Smooth muscle cell (in vitro differentiated cells): ENCODE results near the gene KPNB1. TPM values are rescaled to one million over a fixed set of nuclear protein-coding genes. Genes with fewer than 3 reads are reported as not detected.

Experiments
- DNase-seq: peaks from one replicate; lab custom pipeline; 2025; ENCODE audit not compliant: unreplicated experiment; lab: John Stamatoyannopoulos, UW
- H2AFZ ChIP-seq: fragments of 200-600 bp; sonication (generic); 2 replicates; pipeline ENCODE4 v1.6.0; 2016; ENCODE audit warnings: antibody characterized with exemption, low read depth, mild to moderate bottlenecking
- H3F3A ChIP-seq: fragments of 200-600 bp; sonication (generic); 2 replicates; pipeline ENCODE4 v1.6.0; 2017; ENCODE audit warnings: antibody characterized with exemption, low read depth
- H3K27ac ChIP-seq: fragments of 200-600 bp; sonication (generic); 2 replicates; pipeline ENCODE4 v1.5.1; 2016; ENCODE audit warnings: low read depth, mild to moderate bottlenecking
- H3K27me3 ChIP-seq: fragments of 200-600 bp; sonication (generic); 2 replicates; pipeline ENCODE4 v1.6.1; 2016; ENCODE audit warnings: low read depth, mild to moderate bottlenecking
- H3K36me3 ChIP-seq: fragments of 200-600 bp; sonication (generic); 2 replicates; pipeline ENCODE4 v1.5.1; 2016; ENCODE audit warnings: low read depth
- H3K4me1 ChIP-seq: fragments of 200-600 bp; sonication (generic); 2 replicates; pipeline ENCODE4 v1.5.1; 2016; ENCODE audit warnings: low read depth
- H3K4me2 ChIP-seq: fragments of 200-600 bp; sonication (generic); 2 replicates; pipeline ENCODE4 v1.6.0; 2016; ENCODE audit warnings: mild to moderate bottlenecking
- H3K4me3 ChIP-seq: fragments of 200-600 bp; sonication (generic); 2 replicates; pipeline ENCODE4 v1.5.1; 2016; ENCODE audit warnings: mild to moderate bottlenecking
- H3K79me2 ChIP-seq: fragments of 200-600 bp; sonication (generic); 2 replicates; pipeline ENCODE4 v1.6.0; 2016; ENCODE audit warnings: low read depth, mild to moderate bottlenecking
- H3K9ac ChIP-seq: fragments of 200-600 bp; sonication (generic); 2 replicates; pipeline ENCODE4 v1.6.0; 2016; ENCODE audit warnings: low read depth
- H3K9me3 ChIP-seq: fragments of 200-600 bp; sonication (generic); replicated peaks from 2 replicates; pipeline ENCODE4 v1.5.1; 2016; ENCODE audit warnings: low read depth
- H4K20me1 ChIP-seq: fragments of 200-600 bp; sonication (generic); 2 replicates; pipeline ENCODE4 v1.6.0; 2016; ENCODE audit warnings: low read depth
- CTCF ChIP-seq: fragments of 200-600 bp; sonication (generic); IDR thresholded peaks from 2 replicates; pipeline ENCODE4 v1.5.1; 2017; ENCODE audit warnings: borderline replicate concordance, mild to moderate bottlenecking, antibody characterized with exemption; ENCODE audit not compliant: insufficient read depth, poor library complexity, severe bottlenecking
- WGBS: methylation state at CpG from one replicate; pipeline ENCODE4 v1.1.7; 2016; ENCODE audit warnings: low lambda C conversion rate; 5-methylcytosine and 5-hydroxymethylcytosine counted together
- polyA plus RNA-seq: library from polyadenylated mRNA; unstranded; fragments of >200 nt; fragmentation: Nextera tagmentation; extraction: Ambion mirVana; gene quantifications from 2 replicates; pipeline ENCODE4 v1.2.1, GENCODE V29; 2016
- total RNA-seq: library from RNA; depleted of rRNA; stranded (reverse); fragments of >200 nt; gene quantifications from 2 replicates; pipeline ENCODE4 v1.2.3, GENCODE V29; 2014

Gene KPNB1
- total and polyA plus RNA-seq, 2 experiments from 2014 or later = 78.8 to 242 TPM

GRCh38 chr17:47719411-47720152, 69.9 kb downstream of the KPNB1 start:
- Histone ChIP-seq H4K20me1 (no peaks in the 10 kb centered on the region), H3K9ac (no peak overlapping the region), H3K79me2 (no peaks in the 10 kb centered on the region), H3K27me3 (no peaks in the 10 kb centered on the region), H3K4me2 (peak overlapping the region; percentile 49), H3F3A (peaks cover 2% of the 10 kb centered on the region), H3K4me1 (peaks cover 3% of the 10 kb centered on the region), H2AFZ (no peak overlapping the region), H3K27ac (peak overlapping the region; percentile 24), H3K4me3 (no peak overlapping the region), H3K36me3 (no peaks in the 10 kb centered on the region), H3K9me3 (no peaks in the 10 kb centered on the region)
- no peak for TF ChIP-seq CTCF
- DNase-seq = no peak
- 67% methylated on average over 9 of the region's 9 CpGs for WGBS

DNA sequence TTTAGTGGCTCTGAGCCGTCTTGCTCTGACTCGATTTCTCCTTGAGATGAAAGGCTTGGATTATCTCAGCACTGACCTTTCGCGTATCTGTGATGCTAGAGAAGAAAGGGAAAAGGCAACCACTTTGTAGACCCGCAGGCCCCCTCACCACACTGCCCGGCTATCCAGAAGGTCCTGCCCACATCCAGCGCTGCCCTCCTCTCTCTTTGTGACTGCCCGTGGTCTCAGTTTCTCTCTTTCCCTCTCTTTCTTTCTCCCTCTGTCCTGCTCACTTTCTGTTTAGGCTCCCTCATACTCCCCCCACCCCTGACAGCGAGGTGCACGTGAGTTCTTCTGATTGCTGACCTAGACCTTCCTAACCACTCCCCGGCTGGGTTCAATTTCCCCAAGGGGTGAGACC, 70.5 kb downstream of the KPNB1 start:
- H3K4me1 ChIP-seq = peaks cover 3% of the 10 kb centered on the region
- H2AFZ ChIP-seq = no peak overlapping the region
- H3K36me3 ChIP-seq = no peaks in the 10 kb centered on the region
- TF ChIP-seq CTCF = no peak
- H3K4me3 ChIP-seq = no peak overlapping the region
- WGBS = 72% methylated on average over 11 of the region's 11 CpGs
- H3K9me3 ChIP-seq = no peaks in the 10 kb centered on the region
- H4K20me1 ChIP-seq = no peaks in the 10 kb centered on the region
- no peak overlapping the region for H3K9ac ChIP-seq
- no peak for DNase-seq
- H3K27me3 ChIP-seq = no peaks in the 10 kb centered on the region
- H3K4me2 ChIP-seq = peak overlapping the region; percentile 44
- H3K27ac ChIP-seq = no peak overlapping the region
- peaks cover 2% of the 10 kb centered on the region for H3F3A ChIP-seq
- no peaks in the 10 kb centered on the region for H3K79me2 ChIP-seq

DNA sequence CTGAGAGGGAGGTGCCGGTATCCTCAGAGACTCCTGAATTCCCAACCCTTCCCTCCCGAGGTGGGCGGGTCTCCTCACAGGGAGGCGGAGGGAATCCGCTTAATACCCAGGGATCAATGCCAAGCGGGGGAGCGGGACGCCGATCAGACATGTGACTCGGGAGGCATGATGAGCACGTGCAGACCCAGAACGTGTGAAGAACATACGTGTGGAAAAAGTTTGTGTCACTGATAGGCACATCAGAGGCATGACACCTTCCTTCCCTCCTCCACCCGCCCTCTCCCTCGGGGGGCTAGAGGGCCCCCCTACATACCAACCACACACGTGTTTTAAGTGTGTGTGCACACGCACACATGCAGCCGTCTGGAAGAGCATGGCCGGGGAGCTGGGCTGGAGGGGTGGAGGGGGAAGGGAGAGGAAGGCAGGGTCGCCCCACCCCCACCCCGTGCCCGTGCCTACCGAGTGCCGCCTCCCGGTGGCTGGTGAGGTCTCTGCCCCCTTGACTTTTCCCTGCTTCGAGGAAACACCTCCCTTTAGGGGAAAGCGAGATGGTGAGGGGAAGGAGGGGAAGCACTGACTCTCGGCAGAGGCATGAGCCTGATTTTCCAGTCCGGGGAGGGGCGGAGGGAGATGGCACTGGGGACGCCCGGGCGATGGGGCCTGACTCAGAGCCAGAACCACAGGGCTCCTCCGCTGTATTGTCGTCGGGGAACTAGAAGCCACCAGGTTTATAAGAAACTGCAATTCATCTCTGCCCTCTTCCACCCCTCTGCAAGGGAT, 71.2 kb downstream of the KPNB1 start:
- WGBS = 22% methylated on average over 28 of the region's 36 CpGs
- peak overlapping the region; percentile 64 for H3K4me2 ChIP-seq
- no peaks in the 10 kb centered on the region for H3K27me3 ChIP-seq
- peaks cover 3% of the 10 kb centered on the region for H3K4me1 ChIP-seq
- no peak overlapping the region for H3K9ac ChIP-seq
- H4K20me1 ChIP-seq = no peaks in the 10 kb centered on the region
- H3K9me3 ChIP-seq = no peaks in the 10 kb centered on the region
- no peaks in the 10 kb centered on the region for H3K36me3 ChIP-seq
- H2AFZ ChIP-seq = no peak overlapping the region
- no peaks in the 10 kb centered on the region for H3K79me2 ChIP-seq
- TF ChIP-seq CTCF = no peak
- H3F3A ChIP-seq = peaks cover 2% of the 10 kb centered on the region
- no peak overlapping the region for H3K4me3 ChIP-seq
- peak; percentile 40 for DNase-seq
- H3K27ac ChIP-seq = no peak overlapping the region
